Fibroblast of skin of left quadriceps (primary cell): ENCODE measurements around the gene DCTN4.

ENCODE experiments used
- DNase-seq, 2 experiments: peaks; one replicate each; pipeline ENCODE4 v3.0.0-alpha.2; 2013; ENCODE audit warnings: low read depth in 2 of 2

Gene DCTN4

GRCh38 chr5:150670948-150671310, 87.9 kb downstream of the DCTN4 start:
- DNase-seq: no peak

- no peak for DNase-seq
Measured at GRCh38 chr5:150670275-150670947, 88.4 kb downstream of the DCTN4 start.

GRCh38 chr5:150665044-150665443, 93.8 kb downstream of the DCTN4 start:
- DNase-seq: peak in 1 of 2 experiments; percentile 27

GRCh38 chr5:150663936-150664335, 94.9 kb downstream of the DCTN4 start:
- no peak for DNase-seq

GRCh38 chr5:150662731-150663516, 95.9 kb downstream of the DCTN4 start:
- no peak for DNase-seq

GRCh38 chr5:150661821-150662596, 96.8 kb downstream of the DCTN4 start:
- DNase-seq: no peak

- DNase-seq: no peak
Measured at GRCh38 chr5:150661086-150661485, 97.7 kb downstream of the DCTN4 start, which contains the start of gene MYOZ3. Gene MYOZ3 (plus strand): TSS chr5:150661251. CDS start chr5:150662942, 1,691 bp downstream.

GRCh38 chr5:150660108-150660831, 98.5 kb downstream of the DCTN4 start:
- no peak for DNase-seq

- no peak for DNase-seq
Measured at GRCh38 chr5:150659360-150660107, 99.3 kb downstream of the DCTN4 start.

GRCh38 chr5:150658699-150659265, 100.0 kb downstream of the DCTN4 start:
- no peak for DNase-seq
